ENCODE results near the gene PPIAL4G. TPM values are rescaled to one million over a fixed set of nuclear protein-coding genes. Genes with fewer than 3 reads are reported as not detected.
"Not testable (repeated sequence)": the region's sequence is repeated elsewhere in the genome, so short reads cannot be mapped to it uniquely, and the experiment has no call there.

Gene PPIAL4G
- not detected in 2 replicates for total RNA-seq
- polyA plus RNA-seq = not detected in 2 replicates
- not detected in 2 replicates for polyA plus RNA-seq (2011; cell fraction: cytosol; rRNA removed)
- not detected in 2 replicates for polyA plus RNA-seq (2011; cell fraction: nucleus; rRNA removed)
- polyA plus RNA-seq (2012) = not detected in 2 replicates
- polyA minus RNA-seq = not detected in 2 replicates
- polyA minus RNA-seq (2011; cell fraction: cytosol; rRNA and poly(A)+ RNA removed) = not detected
- not detected in 2 replicates for polyA minus RNA-seq (2011; cell fraction: nucleus; rRNA and poly(A)+ RNA removed)
- not detected for Bru-seq, nascent RNA
- not detected for BruChase-seq, experiment 1, labeled RNA remaining after a 6-hour chase
- BruChase-seq, experiment 2, labeled RNA remaining after a 2-hour chase = not detected
- long read RNA-seq = 0 reads

- H3K27me3 ChIP-seq (ENCODE audit: control insufficient read depth in 2 of 2, insufficient read depth in 2 of 2, low read length in 2 of 2); H3K4me1 ChIP-seq (ENCODE audit: control insufficient read depth, extremely low read depth, insufficient read depth, low read length); POLR2A ChIA-PET; H3K79me2 ChIP-seq (ENCODE audit: control insufficient read depth, insufficient read depth, low read length); H3K4me3 ChIP-seq (replicated peaks in 1 of 3; ENCODE audit: insufficient read depth in 1 of 3, low read depth in 1 of 3, low read length in 3 of 3); DNase-seq (ENCODE audit: low read depth, low spot score); H3K9ac ChIP-seq (replicated peaks; ENCODE audit: extremely low read depth, insufficient read depth, low read length); CTCF ChIA-PET; H3K9me1 ChIP-seq (replicated peaks; ENCODE audit: control insufficient read depth, extremely low read depth, insufficient read depth, low read length); H3K9me3 ChIP-seq (replicated peaks; ENCODE audit: control insufficient read depth, insufficient read depth, low read length); H3K36me3 ChIP-seq (ENCODE audit: control insufficient read depth in 2 of 2, extremely low read depth in 1 of 2, insufficient read depth in 2 of 2, low read length in 2 of 2); dilution Hi-C loops (cut with MboI; ENCODE audit: extremely low pct_ligation_motif_present, low sequenced_read_pairs); H2AFZ ChIP-seq (ENCODE audit: low read depth, low read length); H3K27ac ChIP-seq (ENCODE audit: insufficient read depth, low read depth, low read length); intact Hi-C loops (cut with micrococcal nuclease); H3K4me2 ChIP-seq (ENCODE audit: insufficient read depth, low read length); H4K20me1 ChIP-seq (replicated peaks; ENCODE audit: control insufficient read depth, extremely low read depth, insufficient read depth, low read length); FAIRE-seq; BruUV-seq (replicated peaks): not testable (repeated sequence)
Measured at GRCh38 chr1:148483029-148483428, at the start of gene PPIAL4G. TSS of gene PPIAL4G (minus strand) at chr1:148483302. CDS start at chr1:148483252, 50 bp downstream.

- H3K4me2 ChIP-seq (ENCODE audit: insufficient read depth, low read length); FAIRE-seq; H3K36me3 ChIP-seq (ENCODE audit: control insufficient read depth in 2 of 2, extremely low read depth in 1 of 2, insufficient read depth in 2 of 2, low read length in 2 of 2); H3K4me1 ChIP-seq (ENCODE audit: control insufficient read depth, extremely low read depth, insufficient read depth, low read length); H2AFZ ChIP-seq (ENCODE audit: low read depth, low read length); dilution Hi-C loops (cut with MboI; ENCODE audit: extremely low pct_ligation_motif_present, low sequenced_read_pairs); DNase-seq (ENCODE audit: low read depth, low spot score); H3K4me3 ChIP-seq (replicated peaks in 1 of 3; ENCODE audit: insufficient read depth in 1 of 3, low read depth in 1 of 3, low read length in 3 of 3); H3K27ac ChIP-seq (ENCODE audit: insufficient read depth, low read depth, low read length); BruUV-seq (replicated peaks); H4K20me1 ChIP-seq (replicated peaks; ENCODE audit: control insufficient read depth, extremely low read depth, insufficient read depth, low read length); H3K27me3 ChIP-seq (ENCODE audit: control insufficient read depth in 2 of 2, insufficient read depth in 2 of 2, low read length in 2 of 2); H3K9me1 ChIP-seq (replicated peaks; ENCODE audit: control insufficient read depth, extremely low read depth, insufficient read depth, low read length); CTCF ChIA-PET; H3K9me3 ChIP-seq (replicated peaks; ENCODE audit: control insufficient read depth, insufficient read depth, low read length); intact Hi-C loops (cut with micrococcal nuclease); H3K79me2 ChIP-seq (ENCODE audit: control insufficient read depth, insufficient read depth, low read length); POLR2A ChIA-PET; H3K9ac ChIP-seq (replicated peaks; ENCODE audit: extremely low read depth, insufficient read depth, low read length): not testable (repeated sequence)
Measured at GRCh38 chr1:148532158-148532557, 49.1 kb upstream of the PPIAL4G start.

All from endothelial cell of umbilical vein (primary cell).